HG02588 (cell line): ENCODE data around the gene SGF29.
"Not testable (repeated sequence)": the region's sequence is repeated elsewhere in the genome, so short reads cannot be mapped to it uniquely, and the experiment has no call there.

Experiments used
- ATAC-seq: cut with Tn5 transposase; IDR thresholded peaks from one replicate; pipeline ENCODE4 v1.9.1; 2021; ENCODE audit warnings: mild to moderate bottlenecking, moderate library complexity; ENCODE audit not compliant: unreplicated experiment

Gene SGF29

DNA sequence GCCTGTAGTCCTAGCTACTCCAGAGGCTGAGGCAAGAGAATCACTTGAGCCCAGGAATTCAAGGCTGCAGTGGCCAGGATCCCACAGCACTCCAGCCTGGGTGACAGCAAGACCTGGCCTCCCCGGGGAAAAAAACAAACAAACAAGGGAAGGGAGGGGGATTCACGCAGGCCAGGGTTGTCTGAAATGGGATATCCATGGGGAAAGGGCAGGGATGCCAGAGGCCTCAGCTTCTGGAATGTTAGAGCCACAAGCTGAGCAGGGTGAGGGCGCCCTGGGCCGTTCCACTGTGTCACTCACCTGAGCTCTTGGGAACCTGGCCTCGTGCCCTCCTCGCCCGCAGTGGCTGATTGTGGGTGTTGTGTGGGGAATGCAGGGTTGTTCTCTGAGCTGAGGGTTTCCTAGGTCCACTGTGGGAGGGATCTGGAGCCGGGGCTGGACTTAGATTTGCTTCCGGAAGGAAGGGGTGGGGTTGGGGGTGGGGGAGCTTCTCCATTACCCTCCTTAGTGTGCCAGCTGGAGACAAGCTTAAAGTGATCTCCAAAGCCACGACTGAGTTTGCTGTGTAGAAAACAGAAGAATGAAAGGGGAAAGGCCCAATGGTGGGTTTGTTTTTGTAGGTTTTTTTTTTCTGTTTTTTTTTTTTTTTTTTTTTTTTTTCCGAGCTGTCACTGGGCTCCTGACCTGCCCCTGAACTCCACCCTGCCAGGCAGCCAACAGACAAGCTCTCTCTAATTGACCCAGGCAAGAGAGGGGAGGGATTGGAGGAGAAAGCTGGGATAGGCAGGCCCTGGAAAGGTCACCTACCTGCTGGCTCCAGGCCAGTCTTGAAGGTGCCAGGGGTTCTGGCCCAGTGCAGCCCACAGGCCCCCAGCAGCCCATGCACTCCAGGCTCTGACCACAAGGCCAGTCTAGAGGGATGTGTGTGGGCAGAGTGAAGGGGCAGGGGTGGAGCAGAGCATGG, 56.2 kb downstream of the SGF29 start, which contains the start of gene SULT1A1:
Gene SULT1A1, minus strand, starts transcription at position 414 of the 964 bp plus-strand sequence. CDS start 1,189 bp downstream, outside the sequence.
- ATAC-seq, result no peak

- ATAC-seq, result no peak
These were observed 57.0 kb downstream of the SGF29 start for GRCh38 chr16:28610595-28611191.

- peak; percentile 46 for ATAC-seq
These were observed 58.9 kb downstream of the SGF29 start for GRCh38 chr16:28612359-28613280.

DNA sequence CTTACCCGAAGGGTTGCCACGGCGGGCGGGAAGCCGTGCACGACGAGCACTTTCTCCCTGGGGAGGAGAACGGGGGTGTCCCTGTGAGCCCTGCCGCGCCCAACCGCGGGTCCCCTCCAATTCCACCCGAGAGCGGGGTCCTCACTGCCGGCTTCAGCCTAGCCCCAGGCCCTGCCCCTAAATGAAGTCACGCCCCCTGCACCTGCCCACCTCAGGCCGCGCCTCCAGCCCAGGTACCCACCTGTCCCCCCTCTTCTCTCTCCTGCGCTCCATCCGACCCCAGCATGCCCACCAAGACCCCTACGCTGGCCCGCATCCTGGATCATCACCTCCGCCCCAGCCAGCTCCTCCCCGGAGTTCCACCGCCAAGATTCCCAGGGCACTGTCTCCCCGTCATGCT, 60.2 kb downstream of the SGF29 start:
- ATAC-seq, result not testable (repeated sequence)

- not testable (repeated sequence) for ATAC-seq
These were observed 60.8 kb downstream of the SGF29 start for GRCh38 chr16:28614561-28614960.

DNA sequence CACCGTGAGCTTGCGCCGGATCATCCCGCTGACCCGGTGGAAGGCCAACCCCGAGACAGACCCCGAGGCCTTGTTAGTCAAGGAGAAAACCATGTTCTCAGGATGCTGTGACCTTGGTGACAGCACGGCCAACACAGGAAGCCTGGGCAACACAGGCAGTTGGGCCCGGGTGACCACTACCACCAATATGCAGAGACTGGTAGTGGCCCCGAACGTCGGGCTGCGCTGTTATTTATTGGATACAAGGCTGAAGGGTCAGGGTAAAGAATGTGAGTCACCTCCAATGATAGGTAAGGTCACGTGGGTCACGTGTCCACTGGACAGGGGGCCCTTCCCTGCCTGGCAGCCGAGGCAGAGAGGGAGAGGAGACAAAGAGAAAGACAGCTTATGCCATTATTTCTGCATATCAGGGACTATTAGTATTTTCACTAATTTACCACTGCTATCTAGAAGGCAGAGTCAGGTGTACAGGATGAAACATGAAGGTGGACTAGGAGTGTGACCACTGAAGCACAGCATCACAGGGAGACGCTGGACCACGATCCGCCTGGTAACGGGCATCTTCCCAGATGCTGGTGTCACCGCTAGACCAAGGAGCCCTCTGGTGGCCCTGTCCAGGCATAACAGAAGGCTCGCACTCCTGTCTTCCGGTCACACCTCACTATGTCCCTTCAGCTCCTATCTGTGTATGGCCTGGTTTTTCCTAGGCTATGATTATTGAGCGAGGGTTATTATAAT, 61.9 kb downstream of the SGF29 start:
- not testable (repeated sequence) for ATAC-seq

GRCh38 chr16:28616224-28616577, 62.5 kb downstream of the SGF29 start:
- ATAC-seq, result not testable (repeated sequence)

DNA sequence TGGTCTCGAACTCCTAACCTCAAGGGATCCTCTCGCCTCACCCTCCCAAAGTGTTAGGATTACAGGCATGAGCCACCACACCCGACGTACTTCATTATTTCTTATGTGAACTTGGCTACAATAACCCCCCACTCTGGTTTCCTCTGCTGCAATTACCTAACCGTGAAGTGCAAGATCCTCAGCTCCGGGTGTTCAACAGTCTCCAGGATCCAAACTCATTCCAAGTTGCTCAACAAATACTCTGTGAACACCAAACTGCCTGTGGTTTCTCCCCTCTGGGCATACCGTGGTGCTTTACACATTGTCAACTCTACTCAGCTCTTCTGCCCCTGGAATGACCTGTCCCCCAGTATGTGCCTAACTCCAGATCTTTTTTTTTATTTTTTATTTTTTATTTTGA, 62.9 kb downstream of the SGF29 start:
- ATAC-seq, result no peak

DNA sequence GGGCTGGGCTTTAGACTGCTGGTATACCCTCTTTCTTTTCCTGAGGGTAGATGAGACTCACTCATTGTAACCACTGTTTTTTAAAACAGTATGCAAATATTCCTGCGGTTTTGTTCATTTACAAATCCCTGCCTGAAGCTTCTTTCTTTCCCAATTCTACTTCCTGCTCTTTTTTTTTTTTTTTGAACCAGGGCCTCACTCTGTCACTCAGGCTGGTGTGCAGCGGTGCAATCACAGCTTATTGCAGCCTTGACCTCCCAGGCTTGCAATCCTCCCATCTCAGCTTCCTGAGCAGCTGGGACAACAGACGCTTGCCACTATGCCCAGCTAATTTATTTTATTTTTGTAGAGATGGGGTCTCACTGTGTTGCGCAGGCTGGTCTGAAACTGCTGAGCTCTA, 64.2 kb downstream of the SGF29 start:
- no peak for ATAC-seq

- ATAC-seq, result not testable (repeated sequence)
These were observed 66.6 kb downstream of the SGF29 start for GRCh38 chr16:28620316-28620715.

- ATAC-seq, result no peak
These were observed 67.9 kb downstream of the SGF29 start for GRCh38 chr16:28621481-28622155.

DNA sequence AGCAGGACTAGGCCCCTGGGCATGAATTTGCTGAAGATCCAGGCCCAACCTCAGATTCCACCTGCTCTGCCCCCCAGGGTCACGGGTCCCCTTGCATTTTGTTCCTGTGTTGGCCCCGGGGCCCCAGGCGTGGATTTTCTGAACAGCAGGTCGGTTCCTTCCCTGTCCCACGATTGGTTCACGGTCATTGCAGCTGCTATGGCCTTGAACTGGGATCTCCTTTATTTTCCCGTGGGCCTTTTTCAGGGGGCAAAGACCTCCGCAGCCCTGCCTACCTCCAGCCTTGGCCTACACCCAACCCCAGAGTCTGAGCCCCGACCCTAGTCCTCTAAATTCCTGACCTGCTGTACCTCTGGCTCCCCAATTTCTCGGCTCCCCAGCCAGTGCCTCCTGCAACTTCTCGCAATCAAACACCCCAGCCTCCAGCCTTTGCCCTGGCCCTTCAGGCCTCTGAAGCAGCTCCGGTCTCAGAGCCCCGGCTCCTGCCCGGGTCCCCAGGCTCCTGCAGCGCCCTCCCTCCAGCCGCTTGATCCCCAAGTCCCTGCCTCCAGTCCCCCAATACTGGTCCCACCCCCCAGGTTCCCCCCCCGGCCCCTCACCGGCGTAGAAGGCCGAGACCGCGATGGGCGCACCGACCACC, 68.9 kb downstream of the SGF29 start:
- not testable (repeated sequence) for ATAC-seq

GRCh38 chr16:28623172-28623711, 69.5 kb downstream of the SGF29 start:
- no peak for ATAC-seq

- ATAC-seq, result not testable (repeated sequence)
These were observed 77.2 kb downstream of the SGF29 start for GRCh38 chr16:28630905-28631304.

DNA sequence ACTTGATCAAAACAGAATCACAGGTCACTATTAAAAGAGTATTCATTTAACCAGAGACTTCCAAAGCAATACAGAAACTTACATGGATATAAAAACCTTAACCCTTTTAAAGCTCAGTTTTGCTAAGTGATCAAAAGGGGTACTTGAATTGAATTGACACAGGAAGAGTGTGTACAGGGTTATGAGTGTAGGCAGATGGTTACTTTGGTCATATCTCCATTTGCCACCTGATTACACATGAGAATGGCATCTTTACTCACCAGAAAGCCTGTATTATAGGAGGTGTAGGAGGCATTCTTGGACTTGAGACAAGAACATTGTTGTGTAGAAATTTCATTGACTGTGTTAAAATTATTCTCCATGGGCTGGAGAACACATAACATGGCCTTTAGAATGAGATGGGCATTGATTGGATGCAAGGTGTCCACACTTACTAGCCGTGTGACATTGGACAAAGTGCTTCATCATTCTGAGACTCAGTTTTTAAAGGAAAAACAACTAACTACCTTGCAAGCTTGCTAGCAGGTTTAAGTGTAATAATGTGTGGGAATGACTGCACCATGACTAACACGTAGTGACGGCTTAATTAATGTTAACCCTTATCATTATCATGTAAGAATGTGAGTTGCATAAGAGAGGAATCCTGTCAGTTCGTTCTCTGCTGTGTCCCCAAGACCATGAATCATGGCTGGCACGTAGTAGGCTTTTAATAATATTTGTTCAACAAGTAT, 82.5 kb downstream of the SGF29 start:
- ATAC-seq, result not testable (repeated sequence)

GRCh38 chr16:28637765-28638164, 84.0 kb downstream of the SGF29 start, which contains the start of gene NPIPB8:
NPIPB8 (plus strand) TSS chr16:28638065; CDS start chr16:28638361, 296 bp downstream.
- not testable (repeated sequence) for ATAC-seq

- ATAC-seq, result not testable (repeated sequence)
These were observed 84.6 kb downstream of the SGF29 start for GRCh38 chr16:28638359-28638758.

DNA sequence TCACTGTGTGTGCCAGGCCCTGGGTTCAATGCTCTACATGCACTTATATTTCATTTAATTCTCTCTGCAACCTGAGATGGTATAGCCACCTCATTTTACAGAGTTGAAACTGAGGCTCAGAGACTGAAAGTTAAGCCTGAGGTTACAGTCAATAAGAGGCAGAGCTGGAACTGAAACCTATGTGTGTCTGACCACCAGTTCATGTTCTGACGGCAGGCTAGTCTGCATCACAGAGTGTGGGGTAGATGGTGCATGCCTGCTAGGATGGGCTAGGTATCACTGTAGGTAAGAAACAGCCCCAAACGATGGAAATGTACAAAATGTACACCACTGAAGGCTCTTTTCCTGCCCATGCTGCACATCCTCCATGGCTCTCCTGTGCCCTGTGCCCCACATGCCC, 86.2 kb downstream of the SGF29 start:
- not testable (repeated sequence) for ATAC-seq
